HepG2 (cell line): Measurements from ENCODE around the gene COX14. TPM values are rescaled to one million over a fixed set of nuclear protein-coding genes. Genes with fewer than 3 reads are reported as not detected.

Experiments
- ATAC-seq: fragments of 200-7000 bp; cut with Tn5 transposase; 3 replicates; pipeline ENCODE4 v1.9.1; 2020; ENCODE audit warnings: mild to moderate bottlenecking, moderate library complexity
- BruUV-seq: library from RNA; stranded (reverse); fragments of 400-500 nt; replicated peaks from 2 replicates; lab custom pipeline; 2021; lab: Mats Ljungman, UMichigan
- CTCF ChIA-PET: fragments of 300-600 bp; formaldehyde crosslinking; extraction: SDS; loops from one replicate; lab custom pipeline; 2021; ENCODE audit warnings: low total read pairs, inconsistent platforms, low intra/inter-chr PET ratio; lab: Yijun Ruan, JAX
- POLR2A ChIA-PET: fragments of 350-600 bp; sonication (Branson Sonifier 250); formaldehyde crosslinking; loops from one replicate; lab custom pipeline; 2020; ENCODE audit warnings: antibody characterized with exemption, inconsistent platforms; lab: Yijun Ruan, JAX
- DNase-seq: peaks from one replicate; pipeline ENCODE4 v3.0.0-alpha.2; 2015; ENCODE audit warnings: low spot score
- FAIRE-seq: peaks from 3 replicates; lab custom pipeline; 2011; peaks lifted over from hg19 to GRCh38; lab: Jason Lieb, UNC
- H2AFZ ChIP-seq: one replicate; pipeline ENCODE4 v1.6.1; 2011; ENCODE audit warnings: low read length, inconsistent platforms
- H3K27ac ChIP-seq: fragments of 300-600 bp; 3 replicates; pipeline ENCODE4 v1.8.0; 2011; ENCODE audit warnings: mixed run types, mild to moderate bottlenecking, mixed read lengths, low read length, inconsistent platforms; ENCODE audit not compliant: insufficient read depth; ENCODE audit errors: extremely low read length
- H3K27me3 ChIP-seq, 2 experiments: fragments of 200-600 bp in 1 of 2; 2 replicates in 1 of 2; 3 replicates in 1 of 2; pipeline versions ENCODE4 v1.6.0 to v1.8.0; 2011; ENCODE audit warnings: low read length in 2 of 2, mild to moderate bottlenecking in 2 of 2, moderate library complexity in 2 of 2, inconsistent platforms in 1 of 2; ENCODE audit not compliant: insufficient read depth in 2 of 2, control insufficient read depth in 1 of 2
- H3K36me3 ChIP-seq, 2 experiments: fragments of 200-600 bp in 1 of 2; replicated peaks in 1 of 2; 2 replicates in 1 of 2; 3 replicates in 1 of 2; pipeline versions ENCODE4 v1.5.1 to v1.8.0; 2011; ENCODE audit warnings: low read length in 2 of 2, inconsistent platforms in 1 of 2; ENCODE audit not compliant: insufficient read depth in 2 of 2, control insufficient read depth in 1 of 2
- H3K4me1 ChIP-seq: 2 replicates; pipeline ENCODE4 v1.5.1; 2012; ENCODE audit warnings: low read length, inconsistent platforms; ENCODE audit not compliant: insufficient read depth
- H3K4me2 ChIP-seq: 2 replicates; pipeline ENCODE4 v1.6.0; 2011; ENCODE audit warnings: low read depth, low read length, inconsistent platforms
- H3K4me3 ChIP-seq, 3 experiments: fragments of 200-600 bp in 1 of 3; sonication (generic), shearing (Covaris generic) in 1 of 3; replicated peaks in 1 of 3; 2 replicates each; pipeline ENCODE4 v1.5.1; 2011 to 2016; ENCODE audit warnings: low read length in 3 of 3, inconsistent platforms in 2 of 3, low read depth in 2 of 3, mild to moderate bottlenecking in 2 of 3, control low read depth in 1 of 3, mixed read lengths in 1 of 3; ENCODE audit not compliant: insufficient read depth in 1 of 3
- H3K79me2 ChIP-seq: one replicate; pipeline ENCODE4 v1.6.1; 2011; ENCODE audit warnings: low read length, inconsistent platforms; ENCODE audit not compliant: insufficient read depth
- H3K9ac ChIP-seq: 2 replicates; pipeline ENCODE4 v1.6.0; 2011; ENCODE audit warnings: mild to moderate bottlenecking, low read depth, low read length, inconsistent platforms; ENCODE audit not compliant: insufficient read depth
- H3K9me3 ChIP-seq: 2 replicates; pipeline ENCODE4 v1.5.1; 2012; ENCODE audit warnings: mild to moderate bottlenecking, low read length
- H4K20me1 ChIP-seq: 2 replicates; pipeline ENCODE4 v1.6.0; 2011; ENCODE audit warnings: inconsistent platforms, mild to moderate bottlenecking, low read length, moderate library complexity; ENCODE audit not compliant: insufficient read depth
- AGO1 ChIP-seq: fragments of 200-400 bp; formaldehyde crosslinking; IDR thresholded peaks from 2 replicates; pipeline ENCODE4 v1.6.1; 2017; ENCODE audit warnings: mild to moderate bottlenecking, low read depth, low read length, moderate library complexity; ENCODE audit not compliant: poor library complexity, severe bottlenecking
- AHR ChIP-seq: IDR thresholded peaks from 2 replicates; pipeline ENCODE4 v1.6.1; 2018; ENCODE audit warnings: missing genetic modification reagents, missing compliant biosample characterization
- CCAR2 ChIP-seq: fragments of 200-400 bp; formaldehyde crosslinking; optimal IDR thresholded peaks from 2 replicates; pipeline ENCODE3; 2018; ENCODE audit warnings: low read depth, mild to moderate bottlenecking, low read length, moderate library complexity
- FOXJ3 ChIP-seq: sonication (generic); formaldehyde crosslinking; IDR thresholded peaks from 2 replicates; pipeline ENCODE4 v1.4.0; 2020; ENCODE audit warnings: missing genetic modification reagents, mild to moderate bottlenecking, borderline replicate concordance
- HOXD1 ChIP-seq: sonication (generic); formaldehyde crosslinking; IDR thresholded peaks from 2 replicates; pipeline ENCODE4 v1.5.0; 2020; ENCODE audit warnings: missing genetic modification reagents
- KLF15 ChIP-seq: sonication (generic); formaldehyde crosslinking; IDR thresholded peaks from 2 replicates; pipeline ENCODE4 v1.8.1; 2023; ENCODE audit warnings: borderline replicate concordance, mild to moderate bottlenecking, inconsistent platforms, missing genetic modification reagents, mixed read lengths
- PRPF4 ChIP-seq: fragments of 200-400 bp; formaldehyde crosslinking; IDR thresholded peaks from 2 replicates; pipeline ENCODE4 v1.6.1; 2016; ENCODE audit warnings: low read length, low read depth; ENCODE audit not compliant: poor library complexity, severe bottlenecking
- SIN3B ChIP-seq: fragments of 150-350 bp; IDR thresholded peaks from 2 replicates; pipeline ENCODE4 v1.6.1; 2014; ENCODE audit warnings: low read length
- SRSF1 ChIP-seq: fragments of 200-400 bp; formaldehyde crosslinking; optimal IDR thresholded peaks from 2 replicates; pipeline ENCODE3; 2017; ENCODE audit warnings: mild to moderate bottlenecking, low read depth, low read length, moderate library complexity
- ZFP41 ChIP-seq: sonication (generic); formaldehyde crosslinking; IDR thresholded peaks from 2 replicates; pipeline ENCODE4 v1.4.0; 2020; ENCODE audit warnings: mild to moderate bottlenecking, missing genetic modification reagents, borderline replicate concordance
- ZNF234 ChIP-seq: sonication (generic); formaldehyde crosslinking; conservative IDR thresholded peaks from 2 replicates; pipeline ENCODE4 v1.5.1; 2020; ENCODE audit warnings: mild to moderate bottlenecking, missing genetic modification reagents
- ZNF260 ChIP-seq: sonication (generic); formaldehyde crosslinking; IDR thresholded peaks from 2 replicates; pipeline ENCODE4 v1.4.0; 2020; ENCODE audit warnings: missing genetic modification reagents, low read depth, mild to moderate bottlenecking, borderline replicate concordance
- ZNF337 ChIP-seq: sonication (generic); formaldehyde crosslinking; IDR thresholded peaks from 2 replicates; pipeline ENCODE4 v1.5.1; 2020; ENCODE audit warnings: missing genetic modification reagents, low read depth, mild to moderate bottlenecking, borderline replicate concordance
- ZNF589 ChIP-seq: sonication (generic); formaldehyde crosslinking; conservative IDR thresholded peaks from 2 replicates; pipeline ENCODE4 v1.8.0; 2022; ENCODE audit warnings: mild to moderate bottlenecking, moderate library complexity, missing genetic modification reagents
- ZNF674 ChIP-seq: sonication (generic); formaldehyde crosslinking; IDR thresholded peaks from 2 replicates; pipeline ENCODE4 v1.5.0; 2020; ENCODE audit warnings: low read depth, mild to moderate bottlenecking, missing genetic modification reagents
- ZNF766 ChIP-seq: sonication (generic); formaldehyde crosslinking; IDR thresholded peaks from 2 replicates; pipeline ENCODE4 v1.5.0; 2020; ENCODE audit warnings: missing genetic modification reagents, borderline replicate concordance
- ZNF883 ChIP-seq: sonication (generic); formaldehyde crosslinking; IDR thresholded peaks from 2 replicates; pipeline ENCODE4 v1.5.1; 2020; ENCODE audit warnings: mild to moderate bottlenecking, missing genetic modification reagents; ENCODE audit errors: not compliant biosample characterization
- WGBS: methylation state at CpG from one replicate; pipeline ENCODE4 v1.1.6; 2017; ENCODE audit warnings: low lambda C conversion rate; 5-methylcytosine and 5-hydroxymethylcytosine counted together
- in situ Hi-C: cut with HindIII; loops from 2 replicates; pipeline ENCODE4 v1.10.0; 2017; ENCODE audit warnings: low pct_unique_long_range_greater_than_20kb; ENCODE audit not compliant: extremely low pct_ligation_motif_present
- intact Hi-C: fragments of 100-400 bp; cut with micrococcal nuclease; formaldehyde crosslinking; loops from one replicate; pipeline ENCODE4 v1.10.0; 2022; ENCODE audit not compliant: unreplicated experiment
- polyA plus RNA-seq, 8 experiments: library from polyadenylated mRNA; depleted of rRNA in 3 of 8; stranded (reverse) in 7 of 8; unstranded in 1 of 8; fragments of >200 nt; fragmentation: Illumina TruSeq in 4 of 8; extraction: Trizol in 4 of 8; gene quantifications; 2 replicates each; pipeline versions ENCODE4 v1.2.1 to v1.2.3, GENCODE V29; 2011 to 2016; ENCODE audit warnings: low read depth in 4 of 8, missing spikeins in 1 of 8, mixed read lengths in 1 of 8; ENCODE audit not compliant: insufficient read depth in 1 of 8
- total RNA-seq, 5 experiments: library from RNA; depleted of rRNA; stranded (reverse); fragments of >200 nt; fragmentation: Illumina TruSeq; extraction: Trizol; gene quantifications; 2 replicates each; pipeline ENCODE4 v1.2.3, GENCODE V29; 2016; ENCODE audit warnings: low read depth in 1 of 5
- TF ChIP-seq, protein P1 (sequence below), 2 experiments: fragments of 450-650 bp in 1 of 2; sonication (generic) in 1 of 2; formaldehyde crosslinking; IDR thresholded peaks; 2 replicates each; pipeline versions ENCODE4 v1.5.0 to v1.8.0; 2020 to 2022; ENCODE audit warnings: mild to moderate bottlenecking in 1 of 2, missing genetic modification reagents in 1 of 2
- TF ChIP-seq, protein P2 (sequence below): IDR thresholded peaks from 2 replicates; pipeline ENCODE4 v1.6.1; 2018; ENCODE audit warnings: missing genetic modification reagents, mild to moderate bottlenecking, missing compliant biosample characterization

The COX14 gene
- total and polyA plus RNA-seq, 2 of the 13 experiments (the other 11 are each of a cell fraction or from before 2014, with no cell fraction given) = 53.0 to 71.6 TPM

GRCh38 chr12:50105913-50106450 lies 6.1 kb upstream of the COX14 start:
- FAIRE-seq (no peak), ATAC-seq (no peak), DNase-seq (no peak)
- H3K27me3 ChIP-seq = no peaks in the 10 kb centered on the region
- no peaks in the 10 kb centered on the region for H3K79me2 ChIP-seq
- in situ Hi-C loops (no loop called here), intact Hi-C loops (no loop called here)
- H3K27ac ChIP-seq = peak overlapping the region; percentile 73
- CTCF ChIA-PET = no interaction called here
- WGBS = 95% methylated on average over 12 of the region's 12 CpGs
- no peak overlapping the region for H2AFZ ChIP-seq
- no peaks in the 10 kb centered on the region for H3K36me3 ChIP-seq
- no TSS peak for BruUV-seq
- H3K4me3 ChIP-seq = no peak overlapping the region
- no peaks in the 10 kb centered on the region for H3K9me3 ChIP-seq
- H3K9ac ChIP-seq = no peak overlapping the region
- no peak overlapping the region for H3K4me2 ChIP-seq
- POLR2A ChIA-PET = interaction anchor here (3.6 kb wide), 1 partner anchor 23 kb away, joined by 35 read pairs; no protein-coding TSS in a partner anchor
- H4K20me1 ChIP-seq = no peaks in the 10 kb centered on the region
- TF ChIP-seq ZFP41 (CRISPR knock-in tag) = no peak
- TF ChIP-seq HOXD1 = no peak
- TF ChIP-seq, protein P1, sequence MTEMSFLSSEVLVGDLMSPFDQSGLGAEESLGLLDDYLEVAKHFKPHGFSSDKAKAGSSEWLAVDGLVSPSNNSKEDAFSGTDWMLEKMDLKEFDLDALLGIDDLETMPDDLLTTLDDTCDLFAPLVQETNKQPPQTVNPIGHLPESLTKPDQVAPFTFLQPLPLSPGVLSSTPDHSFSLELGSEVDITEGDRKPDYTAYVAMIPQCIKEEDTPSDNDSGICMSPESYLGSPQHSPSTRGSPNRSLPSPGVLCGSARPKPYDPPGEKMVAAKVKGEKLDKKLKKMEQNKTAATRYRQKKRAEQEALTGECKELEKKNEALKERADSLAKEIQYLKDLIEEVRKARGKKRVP (CRISPR knock-in tag; IDR thresholded peaks at IDR 0.05) = no peak
- no peak for TF ChIP-seq AGO1
- TF ChIP-seq ZNF674 (CRISPR knock-in tag) = no peak
- TF ChIP-seq FOXJ3 (CRISPR knock-in tag) = no peak
- TF ChIP-seq SIN3B = no peak
- no peak for TF ChIP-seq AHR (CRISPR knock-in tag)
- no peak for TF ChIP-seq ZNF883 (CRISPR knock-in tag)
- no peak for TF ChIP-seq ZNF234 (CRISPR knock-in tag)
- TF ChIP-seq, protein P2, sequence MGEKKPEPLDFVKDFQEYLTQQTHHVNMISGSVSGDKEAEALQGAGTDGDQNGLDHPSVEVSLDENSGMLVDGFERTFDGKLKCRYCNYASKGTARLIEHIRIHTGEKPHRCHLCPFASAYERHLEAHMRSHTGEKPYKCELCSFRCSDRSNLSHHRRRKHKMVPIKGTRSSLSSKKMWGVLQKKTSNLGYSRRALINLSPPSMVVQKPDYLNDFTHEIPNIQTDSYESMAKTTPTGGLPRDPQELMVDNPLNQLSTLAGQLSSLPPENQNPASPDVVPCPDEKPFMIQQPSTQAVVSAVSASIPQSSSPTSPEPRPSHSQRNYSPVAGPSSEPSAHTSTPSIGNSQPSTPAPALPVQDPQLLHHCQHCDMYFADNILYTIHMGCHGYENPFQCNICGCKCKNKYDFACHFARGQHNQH = no peak
- no peak for TF ChIP-seq PRPF4
- TF ChIP-seq ZNF337 = no peak
- TF ChIP-seq ZNF260 (CRISPR knock-in tag) = no peak
- no peak for TF ChIP-seq ZNF766
- no peak for TF ChIP-seq SRSF1
- TF ChIP-seq CCAR2 = no peak
- TF ChIP-seq ZNF589 (CRISPR knock-in tag) = no peak
- no peak for TF ChIP-seq KLF15 (CRISPR knock-in tag)
- peaks cover 90% of the 10 kb centered on the region for H3K4me1 ChIP-seq
